ENCODE results near the gene NT5DC3. TPM values are rescaled to one million over a fixed set of nuclear protein-coding genes. Genes with fewer than 3 reads are reported as not detected.
A peak's percentile ranks its signal among the peaks of the same experiment; 100 is the strongest.

Gene NT5DC3
- total RNA-seq, 1 donor from 2014 or later: 3.5 TPM

GRCh38 chr12:103785243-103786031, 55.6 kb downstream of the NT5DC3 start:
- DNase-seq (ENCODE audit: low read depth in 2 of 2): peak in 1 of 2 donors; percentile 14

GRCh38 chr12:103783744-103784664, 57.0 kb downstream of the NT5DC3 start:
- no peak for DNase-seq (ENCODE audit: low read depth in 2 of 2)

- no peak for DNase-seq (ENCODE audit: low read depth in 2 of 2)
Observed at GRCh38 chr12:103782399-103782798, 58.6 kb downstream of the NT5DC3 start.

- DNase-seq (ENCODE audit: low read depth in 2 of 2): no peak
Observed at GRCh38 chr12:103780992-103781391, 60.0 kb downstream of the NT5DC3 start.

- no peak for DNase-seq (ENCODE audit: low read depth in 2 of 2)
Observed at GRCh38 chr12:103780093-103780440, 61.0 kb downstream of the NT5DC3 start.

- DNase-seq (ENCODE audit: low read depth in 2 of 2): no peak
Observed at GRCh38 chr12:103779410-103780092, 61.5 kb downstream of the NT5DC3 start.

GRCh38 chr12:103778781-103779180, 62.3 kb downstream of the NT5DC3 start:
- DNase-seq (ENCODE audit: low read depth in 2 of 2): no peak

GRCh38 chr12:103774977-103775560, 66.0 kb downstream of the NT5DC3 start:
- no peak for DNase-seq (ENCODE audit: low read depth in 2 of 2)

GRCh38 chr12:103773109-103773910, 67.7 kb downstream of the NT5DC3 start:
- DNase-seq (ENCODE audit: low read depth in 2 of 2): no peak

GRCh38 chr12:103772367-103773108, 68.5 kb downstream of the NT5DC3 start:
- DNase-seq (ENCODE audit: low read depth in 2 of 2): no peak

- DNase-seq (ENCODE audit: low read depth in 2 of 2): peak; percentile 11 to 54
Observed at GRCh38 chr12:103771466-103771865, 69.6 kb downstream of the NT5DC3 start.

GRCh38 chr12:103769240-103769945, 71.6 kb downstream of the NT5DC3 start:
- no peak for DNase-seq (ENCODE audit: low read depth in 2 of 2)

GRCh38 chr12:103768467-103769123, 72.4 kb downstream of the NT5DC3 start:
- no peak for DNase-seq (ENCODE audit: low read depth in 2 of 2)

GRCh38 chr12:103766028-103766427, 75.0 kb downstream of the NT5DC3 start:
- DNase-seq (ENCODE audit: low read depth in 2 of 2): no peak

- no peak for DNase-seq (ENCODE audit: low read depth in 2 of 2)
Observed at GRCh38 chr12:103765322-103765721, 75.7 kb downstream of the NT5DC3 start.

GRCh38 chr12:103762473-103762872, 78.6 kb downstream of the NT5DC3 start:
- DNase-seq (ENCODE audit: low read depth in 2 of 2): no peak

GRCh38 chr12:103758310-103759089, 82.5 kb downstream of the NT5DC3 start:
- DNase-seq (ENCODE audit: low read depth in 2 of 2): no peak

- no peak for DNase-seq (ENCODE audit: low read depth in 2 of 2)
Observed at GRCh38 chr12:103757248-103757647, 83.8 kb downstream of the NT5DC3 start.

All from dermis microvascular lymphatic vessel endothelial cell (primary cell).